Hematopoietic multipotent progenitor cell treated with erythropoietin and hydrocortisone succinate and interleukin-3 and kit ligand, for 15 days (in vitro differentiated cells): ENCODE measurements around the gene GORASP1.
A peak's percentile ranks its signal among the peaks of the same experiment; 100 is the strongest.

Source experiments
- DNase-seq: peaks from one replicate; pipeline ENCODE4 v3.0.0-alpha.2; 2015; ENCODE audit warnings: low spot score

Gene GORASP1

GRCh38 chr3:39102504-39103323, 4.7 kb downstream of the GORASP1 start:
- DNase-seq = no peak

GRCh38 chr3:39101022-39101689, 6.3 kb downstream of the GORASP1 start:
- peak; percentile 56 for DNase-seq

GRCh38 chr3:39100500-39100886, 6.9 kb downstream of the GORASP1 start:
- DNase-seq = no peak

- no peak for DNase-seq
Observed at GRCh38 chr3:39099738-39100499, 7.5 kb downstream of the GORASP1 start.

GRCh38 chr3:39099242-39099641, 8.2 kb downstream of the GORASP1 start:
- no peak for DNase-seq

- no peak for DNase-seq
Observed at GRCh38 chr3:39098473-39099000, 8.9 kb downstream of the GORASP1 start.

GRCh38 chr3:39097716-39098472, 9.5 kb downstream of the GORASP1 start:
- DNase-seq = no peak

GRCh38 chr3:39096775-39097174, 10.7 kb downstream of the GORASP1 start:
- no peak for DNase-seq

GRCh38 chr3:39095778-39096177, 11.6 kb downstream of the GORASP1 start:
- no peak for DNase-seq

GRCh38 chr3:39094851-39095677, 12.4 kb downstream of the GORASP1 start:
- no peak for DNase-seq

- DNase-seq = no peak
Observed at GRCh38 chr3:39090922-39091321, 16.5 kb downstream of the GORASP1 start.

GRCh38 chr3:39088889-39089288, 18.5 kb downstream of the GORASP1 start:
- DNase-seq = no peak

GRCh38 chr3:39088456-39088855, 19.0 kb downstream of the GORASP1 start:
- DNase-seq = no peak

- no peak for DNase-seq
Observed at GRCh38 chr3:39086144-39086543, 21.3 kb downstream of the GORASP1 start.

- DNase-seq = no peak
Observed at GRCh38 chr3:39082666-39083313, 24.6 kb downstream of the GORASP1 start.

GRCh38 chr3:39080026-39080425, 27.4 kb downstream of the GORASP1 start:
- no peak for DNase-seq

- no peak for DNase-seq
Observed at GRCh38 chr3:39079530-39079929, 27.9 kb downstream of the GORASP1 start.

GRCh38 chr3:39075910-39076309, 31.5 kb downstream of the GORASP1 start:
- no peak for DNase-seq

GRCh38 chr3:39068556-39068955, 38.9 kb downstream of the GORASP1 start:
- DNase-seq = no peak

GRCh38 chr3:39067286-39067685, 40.1 kb downstream of the GORASP1 start:
- no peak for DNase-seq
